CD4-positive, alpha-beta T cell (primary cell): ENCODE data around the gene FAM222A. TPM values are rescaled to one million over a fixed set of nuclear protein-coding genes. Genes with fewer than 3 reads are reported as not detected.

Experiments used
- ATAC-seq: fragments of 200-7000 bp; cut with Tn5 transposase; one replicate; pipeline ENCODE4 v1.10.0; 2022; ENCODE audit warnings: mild to moderate bottlenecking; ENCODE audit not compliant: poor library complexity
- CTCF ChIA-PET: fragments of 350-600 bp; sonication (Branson Sonifier 250); formaldehyde crosslinking; loops from one replicate; lab custom pipeline; 2021; ENCODE audit warnings: antibody characterized with exemption, inconsistent platforms; lab: Charles Lee
- POLR2A ChIA-PET: fragments of 350-600 bp; sonication (Branson Sonifier 250); formaldehyde crosslinking; loops from one replicate; lab custom pipeline; 2021; ENCODE audit warnings: antibody characterized with exemption, inconsistent platforms; lab: Charles Lee
- DNase-seq, 14 experiments: peaks; one replicate each; pipeline ENCODE4 v3.0.0-alpha.2; 2013 to 2020; ENCODE audit warnings: mixed read lengths in 2 of 14
- H3K27ac ChIP-seq, 2 donors: one replicate each; pipeline versions ENCODE4 v1.5.1 to v1.7.0; 2013; ENCODE audit warnings: low read length in 2 of 2, low read depth in 1 of 2, mild to moderate bottlenecking in 1 of 2
- H3K27me3 ChIP-seq, 2 experiments: 1 replicate in 1 of 2; 2 replicates in 1 of 2; pipeline versions ENCODE4 v1.6.1 to v1.7.0; 2013; ENCODE audit warnings: low read length in 2 of 2, control low read depth in 1 of 2, mild to moderate bottlenecking in 1 of 2, moderate library complexity in 1 of 2; ENCODE audit not compliant: insufficient read depth in 2 of 2, control insufficient read depth in 1 of 2
- H3K36me3 ChIP-seq: one replicate; pipeline ENCODE4 v1.6.1; 2013; ENCODE audit warnings: low read length, control low read depth; ENCODE audit not compliant: insufficient read depth
- H3K4me1 ChIP-seq: one replicate; pipeline ENCODE4 v1.6.1; 2013; ENCODE audit warnings: low read length, control low read depth; ENCODE audit not compliant: insufficient read depth
- H3K4me3 ChIP-seq: one replicate; pipeline ENCODE4 v1.5.1; 2013; ENCODE audit warnings: mild to moderate bottlenecking, low read length, moderate library complexity
- H3K9me3 ChIP-seq, 2 experiments: 1 replicate in 1 of 2; 2 replicates in 1 of 2; pipeline versions ENCODE4 v1.6.1 to v1.7.0; 2013; ENCODE audit warnings: low read length in 2 of 2, mild to moderate bottlenecking in 2 of 2, control low read depth in 1 of 2, moderate library complexity in 1 of 2; ENCODE audit not compliant: control insufficient read depth in 1 of 2, insufficient read depth in 1 of 2
- H3K27ac Mint-ChIP-seq: one replicate; pipeline ENCODE4 v1.8.0; 2020; ENCODE audit warnings: mixed read lengths
- H3K27me3 Mint-ChIP-seq: one replicate; pipeline ENCODE4 v1.8.0; 2021; ENCODE audit warnings: mixed read lengths
- H3K36me3 Mint-ChIP-seq: one replicate; pipeline ENCODE4 v1.8.0; 2021; ENCODE audit warnings: low read depth, mixed read lengths
- H3K4me1 Mint-ChIP-seq: one replicate; pipeline ENCODE4 v1.8.0; 2021; ENCODE audit warnings: low read depth, mixed read lengths
- H3K4me3 Mint-ChIP-seq: one replicate; pipeline ENCODE4 v1.8.0; 2020; ENCODE audit warnings: mild to moderate bottlenecking, mixed read lengths
- H3K9me3 Mint-ChIP-seq: one replicate; pipeline ENCODE4 v1.8.0; 2020; ENCODE audit warnings: mixed read lengths
- intact Hi-C, 2 experiments: fragments of 100-400 bp; cut with DNase I in 1 of 2; cut with micrococcal nuclease in 1 of 2; formaldehyde crosslinking; loops; one replicate each; pipeline versions ENCODE4 v1.15.1 to v1.9.0; 2023 to 2025; cut with DNase I, micrococcal nuclease
- total RNA-seq, 174 experiments: library from RNA in 2 of 174; stranded (reverse) in 2 of 174; gene quantifications; one replicate each; pipeline ENCODE4 v1.2.3 and lab custom pipeline; 2021 to 2026
- TF ChIP-seq, protein P1 (sequence below): fragments of 200-600 bp; IDR thresholded peaks from one replicate; pipeline ENCODE4 v1.8.0; 2022; ENCODE audit warnings: antibody characterized with exemption, mild to moderate bottlenecking

FAM222A gene
- total RNA-seq, 2 experiments from 2014 or later: 1.1 to 1.7 TPM

- H3K27ac Mint-ChIP-seq: no peak overlapping the region
- CTCF ChIA-PET: no interaction called here
- no peaks in the 10 kb centered on the region for H3K9me3 ChIP-seq
- H3K27ac ChIP-seq: no peak overlapping the region
- POLR2A ChIA-PET: no interaction called here
- no peaks in the 10 kb centered on the region for H3K36me3 Mint-ChIP-seq
- H3K4me3 Mint-ChIP-seq: peak overlapping the region; percentile 20
- H3K27me3 Mint-ChIP-seq: peaks cover 68% of the 10 kb centered on the region
- TF ChIP-seq, protein P1, sequence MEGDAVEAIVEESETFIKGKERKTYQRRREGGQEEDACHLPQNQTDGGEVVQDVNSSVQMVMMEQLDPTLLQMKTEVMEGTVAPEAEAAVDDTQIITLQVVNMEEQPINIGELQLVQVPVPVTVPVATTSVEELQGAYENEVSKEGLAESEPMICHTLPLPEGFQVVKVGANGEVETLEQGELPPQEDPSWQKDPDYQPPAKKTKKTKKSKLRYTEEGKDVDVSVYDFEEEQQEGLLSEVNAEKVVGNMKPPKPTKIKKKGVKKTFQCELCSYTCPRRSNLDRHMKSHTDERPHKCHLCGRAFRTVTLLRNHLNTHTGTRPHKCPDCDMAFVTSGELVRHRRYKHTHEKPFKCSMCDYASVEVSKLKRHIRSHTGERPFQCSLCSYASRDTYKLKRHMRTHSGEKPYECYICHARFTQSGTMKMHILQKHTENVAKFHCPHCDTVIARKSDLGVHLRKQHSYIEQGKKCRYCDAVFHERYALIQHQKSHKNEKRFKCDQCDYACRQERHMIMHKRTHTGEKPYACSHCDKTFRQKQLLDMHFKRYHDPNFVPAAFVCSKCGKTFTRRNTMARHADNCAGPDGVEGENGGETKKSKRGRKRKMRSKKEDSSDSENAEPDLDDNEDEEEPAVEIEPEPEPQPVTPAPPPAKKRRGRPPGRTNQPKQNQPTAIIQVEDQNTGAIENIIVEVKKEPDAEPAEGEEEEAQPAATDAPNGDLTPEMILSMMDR: no peak
- H3K4me1 ChIP-seq: peaks cover 9% of the 10 kb centered on the region
- no peak overlapping the region for H3K4me3 ChIP-seq
- H3K4me1 Mint-ChIP-seq: peaks cover 5% of the 10 kb centered on the region
- DNase-seq (no peak), ATAC-seq (no peak)
- H3K27me3 ChIP-seq: peaks cover 12 to 29% of the 10 kb centered on the region in 2 experiments
- intact Hi-C loops: loop anchor here in 1 of 2 experiments (1.0 to 10.0 kb wide), 13 partner anchors 141 to 1975 kb away; partner anchors contain the start of genes ACAD10, ALKBH2, ANAPC7 and ANKRD13A
- no peaks in the 10 kb centered on the region for H3K36me3 ChIP-seq
- no peaks in the 10 kb centered on the region for H3K9me3 Mint-ChIP-seq
Measured at GRCh38 chr12:109711596-109712461, 1.8 kb upstream of the FAM222A start.

DNA sequence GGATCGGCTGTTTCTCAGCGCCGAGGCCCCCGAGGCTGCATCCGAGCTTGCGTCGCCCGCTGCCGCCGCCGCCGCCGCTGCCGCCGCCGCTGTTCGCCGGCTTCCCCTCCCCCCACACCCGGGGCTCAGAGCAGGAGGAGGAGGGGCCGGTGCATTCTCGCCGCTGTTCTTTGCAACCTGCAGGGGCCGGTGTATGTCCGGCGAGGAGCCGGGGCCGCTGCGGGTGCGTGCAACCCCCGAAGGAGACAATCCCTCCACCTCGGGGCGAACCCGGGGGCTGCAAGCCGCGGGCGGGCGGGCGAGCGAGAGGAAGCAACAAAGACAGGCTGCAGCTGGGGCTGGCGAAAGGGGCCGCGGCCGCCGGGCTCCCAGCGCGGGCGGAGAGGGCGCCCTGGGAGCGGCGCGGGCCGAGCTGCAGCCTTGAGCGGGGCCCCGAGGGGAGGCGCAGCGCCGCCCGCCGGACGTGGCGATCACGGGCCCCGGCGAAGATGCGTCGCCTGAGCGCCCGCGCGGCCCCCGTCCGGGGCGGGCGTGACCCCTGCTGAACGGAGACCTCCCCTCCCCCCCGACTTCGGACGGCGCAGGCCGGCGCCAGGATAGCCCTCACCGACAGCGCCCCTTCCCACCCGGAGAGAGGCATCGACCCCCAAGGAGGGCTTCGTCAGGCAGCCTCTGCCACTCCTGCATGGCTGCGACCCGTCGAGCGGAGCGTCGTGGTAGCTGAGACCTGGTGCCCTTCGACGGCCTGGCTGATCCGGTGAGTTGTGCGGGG, 702 bp downstream of the FAM222A start:
- no peak overlapping the region for H3K27ac ChIP-seq
- H3K27ac Mint-ChIP-seq: no peak overlapping the region
- no peaks in the 10 kb centered on the region for H3K36me3 Mint-ChIP-seq
- CTCF ChIA-PET: interaction anchor here (0.5 to 1.1 kb wide), 2 partner anchors 117 to 906 kb away, joined by 4 to 6 read pairs; no protein-coding TSS in a partner anchor
- ATAC-seq: peak; percentile 10
- POLR2A ChIA-PET: interaction anchor here (1.4 kb wide), 1 partner anchor 141 kb away, joined by 10 read pairs; the partner anchor contains the start of genes MMAB and MVK
- peaks cover 9% of the 10 kb centered on the region for H3K4me1 ChIP-seq
- H3K27me3 Mint-ChIP-seq: peaks cover 74% of the 10 kb centered on the region
- peaks cover 12 to 39% of the 10 kb centered on the region in 2 experiments for H3K27me3 ChIP-seq
- peak; percentile 33 to 80 (median 54) for DNase-seq
- H3K4me3 Mint-ChIP-seq: peak overlapping the region; percentile 76
- H3K4me1 Mint-ChIP-seq: peaks cover 5% of the 10 kb centered on the region
- peak overlapping the region; percentile 56 for H3K4me3 ChIP-seq
- no peaks in the 10 kb centered on the region for H3K36me3 ChIP-seq
- no peaks in the 10 kb centered on the region for H3K9me3 ChIP-seq
- TF ChIP-seq, protein P1: no peak
- intact Hi-C loops: loop anchor here in 1 of 2 experiments (5.0 to 10.0 kb wide), 11 partner anchors 283 to 1973 kb away; partner anchors contain the start of genes ACAD10, ALKBH2, ANAPC7 and ANKRD13A
- H3K9me3 Mint-ChIP-seq: no peaks in the 10 kb centered on the region

GRCh38 chr12:109714913-109715244, 1.3 kb downstream of the FAM222A start:
- H3K27me3 Mint-ChIP-seq: peaks cover 74% of the 10 kb centered on the region
- no peaks in the 10 kb centered on the region for H3K9me3 Mint-ChIP-seq
- TF ChIP-seq, protein P1: no peak
- H3K27ac Mint-ChIP-seq: no peak overlapping the region
- Histone ChIP-seq H3K27ac (no peak overlapping the region), H3K4me3 (peak overlapping the region; percentile 25), H3K4me1 (peaks cover 9% of the 10 kb centered on the region), H3K9me3 (no peaks in the 10 kb centered on the region), H3K27me3 (peaks cover 10 to 39% of the 10 kb centered on the region in 2 experiments), H3K36me3 (no peaks in the 10 kb centered on the region)
- ChIA-PET CTCF (interaction anchor here (0.5 kb wide), 1 partner anchor 906 kb away, joined by 4 read pairs; no protein-coding TSS in a partner anchor), POLR2A (interaction anchor here (1.4 kb wide), 1 partner anchor 142 kb away, joined by 10 read pairs; the partner anchor contains the start of genes MMAB and MVK)
- no peak for ATAC-seq
- peak overlapping the region; percentile 81 for H3K4me3 Mint-ChIP-seq
- intact Hi-C loops: loop anchor here in 1 of 2 experiments (5.0 to 10.0 kb wide), 11 partner anchors 282 to 1972 kb away; partner anchors contain the start of genes ACAD10, ALKBH2, ANAPC7 and ANKRD13A
- DNase-seq: no peak
- H3K4me1 Mint-ChIP-seq: peaks cover 5% of the 10 kb centered on the region
- H3K36me3 Mint-ChIP-seq: no peaks in the 10 kb centered on the region
